PC-9 (cell line): ENCODE results near the gene SLC25A42. TPM values are rescaled to one million over a fixed set of nuclear protein-coding genes. Genes with fewer than 3 reads are reported as not detected.
A peak's percentile ranks its signal among the peaks of the same experiment; 100 is the strongest.

Experiments
- BruUV-seq: library from RNA; stranded (reverse); fragments of 400-500 nt; replicated peaks from 2 replicates; lab custom pipeline; 2021; lab: Mats Ljungman, UMichigan
- CTCF ChIA-PET: fragments of 300-600 bp; sonication (Branson Sonifier 250); formaldehyde crosslinking; loops from one replicate; lab custom pipeline; 2022; ENCODE audit warnings: antibody characterized with exemption; lab: Charles Lee
- POLR2A ChIA-PET: fragments of 300-600 bp; sonication (Branson Sonifier 250); formaldehyde crosslinking; loops from one replicate; lab custom pipeline; 2022; ENCODE audit warnings: antibody characterized with exemption; ENCODE audit not compliant: unreplicated experiment; lab: Charles Lee
- DNase-seq, 2 experiments: peaks; one replicate each; pipeline versions ENCODE4 v3.0.0 to v3.0.0-alpha.2; 2015 to 2022; ENCODE audit warnings: mixed read lengths in 1 of 2
- H2AFZ ChIP-seq: fragments of 200-600 bp; sonication (generic); 2 replicates; pipeline ENCODE4 v1.8.1; 2017; ENCODE audit warnings: antibody characterized with exemption
- H3F3A ChIP-seq: fragments of 200-600 bp; sonication (generic); 2 replicates; pipeline ENCODE4 v1.8.1; 2017; ENCODE audit warnings: antibody characterized with exemption, mild to moderate bottlenecking, low read depth; ENCODE audit not compliant: insufficient read depth
- H3K27ac ChIP-seq: fragments of 200-600 bp; sonication (generic); 2 replicates; pipeline ENCODE4 v1.6.1; 2016; ENCODE audit warnings: mixed run types
- H3K27me3 ChIP-seq: fragments of 200-600 bp; sonication (generic); 2 replicates; pipeline ENCODE4 v1.6.1; 2016; ENCODE audit warnings: low read depth, mixed run types; ENCODE audit not compliant: insufficient read depth
- H3K36me3 ChIP-seq: fragments of 200-600 bp; sonication (generic); 2 replicates; pipeline ENCODE4 v1.6.1; 2016; ENCODE audit warnings: low read depth, mixed run types
- H3K4me1 ChIP-seq: fragments of 200-600 bp; sonication (generic); replicated peaks from 2 replicates; pipeline ENCODE4 v1.6.1; 2016; ENCODE audit warnings: mixed run types; ENCODE audit not compliant: insufficient read depth
- H3K4me2 ChIP-seq: fragments of 200-600 bp; sonication (generic); 2 replicates; pipeline ENCODE4 v1.6.1; 2017; ENCODE audit warnings: mixed run types
- H3K4me3 ChIP-seq: fragments of 200-600 bp; sonication (generic); 2 replicates; pipeline ENCODE4 v1.6.1; 2016; ENCODE audit warnings: mixed run types
- H3K79me2 ChIP-seq: fragments of 200-600 bp; sonication (generic); 2 replicates; pipeline ENCODE4 v1.6.1; 2017; ENCODE audit warnings: low read depth, mixed run types
- H3K9me2 ChIP-seq: fragments of 200-600 bp; sonication (generic); 2 replicates; pipeline ENCODE4 v1.8.1; 2017; ENCODE audit warnings: mild to moderate bottlenecking; ENCODE audit not compliant: insufficient read depth
- H3K9me3 ChIP-seq: fragments of 200-600 bp; sonication (generic); 2 replicates; pipeline ENCODE4 v1.8.1; 2016; ENCODE audit warnings: low read depth; ENCODE audit not compliant: insufficient read depth
- H4K20me1 ChIP-seq: fragments of 200-600 bp; sonication (generic); 2 replicates; pipeline ENCODE4 v1.8.1; 2017; ENCODE audit not compliant: insufficient read depth
- CTCF ChIP-seq: fragments of 200-600 bp; sonication (generic); conservative IDR thresholded peaks from 2 replicates; pipeline ENCODE4 v1.6.1; 2017; ENCODE audit warnings: mixed run types, antibody characterized with exemption, mild to moderate bottlenecking, moderate library complexity
- EZH2 ChIP-seq: fragments of 200-600 bp; sonication (generic); IDR thresholded peaks from 2 replicates; pipeline ENCODE4 v1.8.0; 2017; ENCODE audit warnings: antibody characterized with exemption, low read depth
- intact Hi-C: fragments of 100-400 bp; cut with micrococcal nuclease; formaldehyde crosslinking; loops from one replicate; pipeline ENCODE4 v1.10.0; 2022; ENCODE audit not compliant: unreplicated experiment
- total RNA-seq: library from RNA; stranded (reverse); gene quantifications from 2 replicates; pipeline ENCODE4 v1.2.3, GENCODE V29; 2021

Gene SLC25A42
- total RNA-seq, 1 experiment from 2014 or later: 6.9 TPM

DNA sequence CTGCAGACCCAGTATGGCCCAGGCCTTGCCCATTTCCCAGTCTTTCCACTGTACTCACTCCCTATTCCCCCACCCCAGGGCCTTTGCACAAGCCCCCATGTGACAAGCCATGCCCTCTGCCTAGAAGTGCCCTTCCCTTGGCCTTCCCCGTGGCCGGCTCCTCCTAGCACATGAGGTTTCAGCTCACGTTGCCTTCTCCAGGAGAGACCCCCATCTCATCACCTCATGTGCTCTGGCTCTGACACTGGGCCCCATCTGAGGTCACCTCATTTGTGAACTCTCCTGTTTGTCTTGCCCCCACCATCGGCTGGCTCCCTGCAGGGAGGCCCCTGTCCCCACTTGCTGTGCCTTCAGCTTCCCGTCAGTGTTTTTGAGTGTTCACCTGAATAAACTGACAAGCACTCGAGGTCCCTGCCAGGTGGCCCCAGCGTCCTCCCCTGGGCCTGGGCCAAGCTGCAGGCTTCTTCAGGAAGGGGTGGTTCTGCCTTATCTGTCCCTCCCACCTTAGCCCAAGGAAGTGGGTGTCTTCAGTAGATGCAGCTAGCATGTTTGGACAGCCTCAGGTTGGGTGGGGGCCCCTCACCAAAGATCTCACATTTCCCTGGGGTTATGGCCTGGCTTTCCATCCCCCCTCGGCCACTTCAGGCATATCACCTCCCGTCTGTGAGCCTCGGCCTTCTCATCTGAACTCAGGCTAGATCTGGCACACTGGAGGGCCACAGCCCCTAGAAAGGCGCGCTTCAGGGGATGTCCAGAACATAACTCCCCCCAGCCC is 3.8 kb upstream of the SLC25A42 start:
- TF ChIP-seq CTCF (no peak), EZH2 (no peak)
- Histone ChIP-seq H3F3A (peaks cover 29% of the 10 kb centered on the region), H4K20me1 (no peaks in the 10 kb centered on the region), H3K27ac (no peak overlapping the region), H3K27me3 (no peaks in the 10 kb centered on the region), H3K79me2 (no peaks in the 10 kb centered on the region), H3K4me3 (no peak overlapping the region), H3K9me2 (no peaks in the 10 kb centered on the region), H3K36me3 (no peaks in the 10 kb centered on the region), H3K4me2 (no peak overlapping the region), H3K4me1 (peaks cover 28% of the 10 kb centered on the region), H3K9me3 (no peaks in the 10 kb centered on the region), H2AFZ (no peak overlapping the region)
- no TSS peak for BruUV-seq
- POLR2A ChIA-PET: no interaction called here
- no peak for DNase-seq
- CTCF ChIA-PET: interaction anchor here (0.6 kb wide), 1 partner anchor 79 kb away, joined by 5 read pairs; no protein-coding TSS in a partner anchor
- intact Hi-C loops: no loop called here

- no peaks in the 10 kb centered on the region for H3K9me2 ChIP-seq
- H3K79me2 ChIP-seq: no peaks in the 10 kb centered on the region
- no peak overlapping the region for H3K4me2 ChIP-seq
- intact Hi-C loops: no loop called here
- no peak overlapping the region for H2AFZ ChIP-seq
- H3K36me3 ChIP-seq: no peaks in the 10 kb centered on the region
- H3K4me1 ChIP-seq: peaks cover 34% of the 10 kb centered on the region
- BruUV-seq: no TSS peak
- H3F3A ChIP-seq: peaks cover 29% of the 10 kb centered on the region
- no peaks in the 10 kb centered on the region for H3K27me3 ChIP-seq
- POLR2A ChIA-PET: no interaction called here
- no peaks in the 10 kb centered on the region for H4K20me1 ChIP-seq
- no peak for DNase-seq
- H3K27ac ChIP-seq: no peak overlapping the region
- no peak overlapping the region for H3K4me3 ChIP-seq
- CTCF ChIA-PET: interaction anchor here (0.6 kb wide), 1 partner anchor 467 kb away, joined by 3 read pairs; no protein-coding TSS in a partner anchor
- H3K9me3 ChIP-seq: no peaks in the 10 kb centered on the region
- TF ChIP-seq CTCF (no peak), EZH2 (no peak)
Observed at GRCh38 chr19:19061506-19061905, 2.3 kb upstream of the SLC25A42 start.

DNA sequence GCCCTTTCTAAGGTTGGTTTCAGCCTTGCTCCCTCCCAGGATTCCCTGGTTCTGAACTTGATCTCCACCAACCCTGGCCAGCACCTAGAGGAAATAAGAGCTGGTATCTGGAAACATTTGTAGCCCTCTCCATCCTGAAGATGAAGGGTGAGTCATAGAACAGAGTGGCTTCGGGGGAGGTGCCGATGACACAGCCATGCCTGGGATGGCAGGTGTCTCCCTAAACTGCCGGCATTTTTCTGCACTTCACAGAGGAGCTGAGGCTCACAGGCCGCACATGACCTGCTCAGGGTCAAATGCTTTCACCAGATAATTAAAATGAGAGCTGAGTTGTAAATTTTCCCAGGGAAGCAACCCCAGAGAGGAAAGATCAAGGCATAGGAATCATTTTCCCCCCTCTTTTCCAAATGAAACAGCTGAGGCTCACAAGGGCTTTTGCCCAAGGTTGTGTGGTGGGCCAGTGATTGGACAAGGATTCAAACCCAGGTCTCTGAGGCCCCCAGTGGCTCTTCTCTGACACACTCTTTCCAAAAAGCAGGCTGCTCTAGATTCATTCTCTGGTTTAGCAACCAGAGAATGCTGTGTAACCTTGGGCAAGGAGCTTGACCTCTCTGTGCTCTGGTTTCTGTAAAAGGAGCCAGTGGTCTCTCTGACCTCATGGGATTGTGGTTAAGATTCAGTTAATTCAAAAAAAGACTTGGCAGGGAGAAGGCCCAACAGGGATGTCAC is 1.2 kb upstream of the SLC25A42 start:
- intact Hi-C loops: loop anchor here (2.0 kb wide), 1 partner anchor 76 kb away; the partner anchor contains the start of gene TMEM161A
- DNase-seq: peak in 1 of 2 experiments; percentile 67
- no peak overlapping the region for H3K27ac ChIP-seq
- H3K36me3 ChIP-seq: no peaks in the 10 kb centered on the region
- peak overlapping the region; percentile 81 for H3K4me2 ChIP-seq
- H3K9me3 ChIP-seq: no peaks in the 10 kb centered on the region
- POLR2A ChIA-PET: no interaction called here
- peaks cover 29% of the 10 kb centered on the region for H3F3A ChIP-seq
- CTCF ChIA-PET: interaction anchor here (0.5 kb wide), 1 partner anchor 674 kb away, joined by 6 read pairs; no protein-coding TSS in a partner anchor
- H3K4me1 ChIP-seq: peaks cover 34% of the 10 kb centered on the region
- H4K20me1 ChIP-seq: no peaks in the 10 kb centered on the region
- H3K79me2 ChIP-seq: no peaks in the 10 kb centered on the region
- H3K4me3 ChIP-seq: peak overlapping the region; percentile 53; the same call in 1 of the 2 replicates
- H2AFZ ChIP-seq: no peak overlapping the region
- H3K27me3 ChIP-seq: no peaks in the 10 kb centered on the region
- BruUV-seq: no TSS peak
- no peaks in the 10 kb centered on the region for H3K9me2 ChIP-seq
- TF ChIP-seq EZH2 (no peak), CTCF (no peak)
